CD4-positive, CD25-positive, alpha-beta regulatory T cell (primary cell): ENCODE data around the gene CMIP. TPM values are rescaled to one million over a fixed set of nuclear protein-coding genes. Genes with fewer than 3 reads are reported as not detected.
A peak's percentile ranks its signal among the peaks of the same experiment; 100 is the strongest.

Experiments
- ATAC-seq, 2 donors: fragments of 150-1000 bp; cut with Tn5 transposase; one replicate each; pipeline ENCODE4 v1.10.0; 2021; ENCODE audit warnings: low read depth in 2 of 2, moderate number of reproducible peaks in 2 of 2, moderate library complexity in 1 of 2
- DNase-seq, 3 donors: peaks; one replicate each; pipeline versions ENCODE4 v3.0.0 to v3.0.0-alpha.2; 2012 to 2022; ENCODE audit warnings: mixed read lengths in 1 of 3
- H3K27ac ChIP-seq: one replicate; pipeline ENCODE4 v1.7.0; 2013; ENCODE audit warnings: mild to moderate bottlenecking, low read length; ENCODE audit not compliant: insufficient read depth, poor library complexity, severe bottlenecking
- H3K27me3 ChIP-seq: one replicate; pipeline ENCODE4 v1.7.0; 2013; ENCODE audit warnings: low read length; ENCODE audit not compliant: control insufficient read depth, insufficient read depth
- H3K36me3 ChIP-seq: one replicate; pipeline ENCODE4 v1.7.0; 2013; ENCODE audit warnings: mild to moderate bottlenecking, low read length, moderate library complexity; ENCODE audit not compliant: control insufficient read depth, insufficient read depth
- H3K4me1 ChIP-seq: 2 replicates; pipeline ENCODE4 v1.7.0; 2013; ENCODE audit warnings: mild to moderate bottlenecking, low read length; ENCODE audit not compliant: insufficient read depth, control insufficient read depth, poor library complexity, severe bottlenecking
- H3K4me3 ChIP-seq: one replicate; pipeline ENCODE4 v1.7.0; 2013; ENCODE audit warnings: low read depth, mild to moderate bottlenecking, low read length, moderate library complexity
- H3K9me3 ChIP-seq, 2 experiments: 1 replicate in 1 of 2; 2 replicates in 1 of 2; pipeline ENCODE4 v1.7.0; 2013; ENCODE audit warnings: low read length in 2 of 2, mild to moderate bottlenecking in 1 of 2, moderate library complexity in 1 of 2; ENCODE audit not compliant: control insufficient read depth in 2 of 2
- H3K27ac Mint-ChIP-seq, 3 donors: one replicate each; pipeline ENCODE4 v1.8.0; 2020 to 2022; ENCODE audit warnings: mild to moderate bottlenecking in 3 of 3, mixed read lengths in 3 of 3, moderate library complexity in 2 of 3
- H3K27me3 Mint-ChIP-seq: one replicate; pipeline ENCODE4 v1.8.0; 2022; ENCODE audit warnings: mild to moderate bottlenecking, mixed read lengths
- H3K36me3 Mint-ChIP-seq: one replicate; pipeline ENCODE4 v1.8.0; 2020; ENCODE audit warnings: mixed read lengths
- H3K4me1 Mint-ChIP-seq, 4 donors: one replicate each; pipeline ENCODE4 v1.8.0; 2020 to 2022; ENCODE audit warnings: mixed read lengths in 4 of 4, mild to moderate bottlenecking in 1 of 4
- H3K4me3 Mint-ChIP-seq, 4 donors: one replicate each; pipeline ENCODE4 v1.8.0; 2020 to 2022; ENCODE audit warnings: mild to moderate bottlenecking in 4 of 4, mixed read lengths in 4 of 4, moderate library complexity in 3 of 4
- H3K9me3 Mint-ChIP-seq, 7 donors: one replicate each; pipeline ENCODE4 v1.8.0; 2020 to 2022; ENCODE audit warnings: mixed read lengths in 7 of 7, mild to moderate bottlenecking in 3 of 7, moderate library complexity in 2 of 7
- polyA plus RNA-seq, 4 donors: library from polyadenylated mRNA; unstranded; fragments of 300-500 nt; fragmentation: Illumina TruSeq; gene quantifications; one replicate each; pipeline ENCODE4 v1.2.3, GENCODE V29; 2021
- total RNA-seq: library from RNA; stranded (reverse); gene quantifications from one replicate; pipeline ENCODE4 v1.2.3, GENCODE V29; 2022

CMIP gene
- total and polyA plus RNA-seq, 5 donors from 2014 or later: 0.21 to 49.7 (median 0.94) TPM

DNA sequence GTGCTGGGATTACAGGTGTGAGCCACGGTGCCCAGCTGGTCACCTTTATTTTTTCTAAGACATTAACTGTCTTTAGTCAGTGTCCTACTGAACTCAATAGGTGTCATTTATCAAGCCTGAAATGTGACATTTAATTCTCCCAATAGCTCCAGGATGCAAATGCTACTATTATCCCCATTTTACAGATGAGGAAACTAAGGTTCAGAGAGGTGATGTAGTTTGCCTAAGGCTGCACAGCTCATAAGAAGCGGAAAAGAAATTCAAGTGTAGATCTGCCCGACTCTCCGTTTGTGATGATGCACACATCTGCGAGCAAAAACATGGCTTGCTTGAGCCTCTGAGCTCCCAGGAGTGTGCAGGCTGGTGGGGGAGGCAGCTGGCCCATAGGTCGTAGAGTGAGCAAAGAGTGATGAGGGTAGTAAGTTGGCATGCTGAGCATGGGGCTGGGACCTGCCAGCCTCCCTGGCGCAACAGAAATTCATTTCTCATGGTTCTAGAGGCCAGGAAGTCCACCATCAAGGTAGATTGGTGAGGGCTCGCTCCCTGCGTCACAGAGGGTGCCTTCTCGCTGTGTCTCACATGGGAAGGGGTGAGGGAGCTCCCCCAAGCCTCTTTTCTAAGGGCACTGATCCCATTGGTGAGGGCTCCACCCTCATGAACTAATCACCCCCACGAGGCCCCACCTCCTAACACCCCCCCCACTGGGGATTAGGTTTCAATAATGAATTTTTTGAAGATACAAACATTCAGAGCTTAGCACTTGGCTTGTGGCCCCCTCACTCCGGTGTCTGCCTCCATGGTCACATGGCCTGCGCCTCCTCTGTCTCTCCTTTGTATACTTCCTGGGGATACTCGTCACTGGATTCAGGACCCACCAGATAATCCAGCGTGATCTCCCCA is 193.0 kb downstream of the CMIP start:
- Histone ChIP-seq H3K4me1 (peaks cover 15% of the 10 kb centered on the region), H3K27ac (no peak overlapping the region), H3K27me3 (no peaks in the 10 kb centered on the region), H3K36me3 (peaks cover 3% of the 10 kb centered on the region), H3K9me3 (no peaks in the 10 kb centered on the region), H3K4me3 (no peak overlapping the region)
- H3K4me3 Mint-ChIP-seq: no peak overlapping the region
- no peaks in the 10 kb centered on the region for H3K9me3 Mint-ChIP-seq
- peaks cover 3% of the 10 kb centered on the region for H3K36me3 Mint-ChIP-seq
- ATAC-seq (no peak), DNase-seq (no peak)
- peaks cover 0 to 27% (median 15%) of the 10 kb centered on the region in 4 donors for H3K4me1 Mint-ChIP-seq
- H3K27ac Mint-ChIP-seq: peak overlapping the region in 2 of 3 donors; percentile 46 to 56
- H3K27me3 Mint-ChIP-seq: no peaks in the 10 kb centered on the region

DNA sequence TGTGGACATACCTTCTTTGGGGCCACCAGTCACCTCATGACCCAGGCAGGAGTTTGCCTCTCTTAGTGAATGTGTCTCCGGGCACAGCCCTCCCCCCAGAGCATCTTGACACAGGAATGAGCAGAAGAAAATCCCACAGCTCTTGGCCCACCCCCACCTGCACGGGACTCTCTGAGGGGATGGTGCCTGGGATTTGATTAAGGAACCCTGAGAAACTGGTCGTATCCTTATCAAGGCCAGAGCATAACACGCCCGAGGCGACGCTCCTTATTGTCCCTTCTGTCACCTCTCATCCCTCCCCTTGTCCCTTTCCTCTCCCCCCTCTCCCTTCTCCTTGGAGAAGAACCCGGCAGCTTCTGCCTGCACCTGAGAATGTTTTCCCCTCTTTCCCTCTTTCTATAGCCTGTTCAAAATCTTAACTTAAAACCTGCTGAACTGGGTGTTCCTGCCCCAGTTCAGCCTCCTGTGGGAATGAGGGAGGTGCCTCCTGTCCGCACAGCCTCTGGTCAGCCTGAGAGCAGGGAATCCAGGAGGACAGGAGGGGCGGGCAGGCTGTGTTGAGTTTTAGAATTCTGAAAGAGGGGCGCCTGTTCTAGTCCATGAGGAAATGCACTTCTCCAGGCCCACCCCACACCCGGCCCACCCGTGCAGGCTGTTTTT is 193.8 kb downstream of the CMIP start:
- no peaks in the 10 kb centered on the region for H3K9me3 Mint-ChIP-seq
- Histone ChIP-seq H3K27ac (no peak overlapping the region), H3K4me3 (no peak overlapping the region), H3K36me3 (peaks cover 3% of the 10 kb centered on the region), H3K27me3 (no peaks in the 10 kb centered on the region), H3K4me1 (peaks cover 7% of the 10 kb centered on the region), H3K9me3 (no peaks in the 10 kb centered on the region)
- peaks cover 0 to 19% (median 9%) of the 10 kb centered on the region in 4 donors for H3K4me1 Mint-ChIP-seq
- no peaks in the 10 kb centered on the region for H3K27me3 Mint-ChIP-seq
- ATAC-seq: no peak
- peak overlapping the region in 1 of 3 donors; percentile 56 for H3K27ac Mint-ChIP-seq
- peaks cover 3% of the 10 kb centered on the region for H3K36me3 Mint-ChIP-seq
- DNase-seq: no peak
- no peak overlapping the region for H3K4me3 Mint-ChIP-seq

DNA sequence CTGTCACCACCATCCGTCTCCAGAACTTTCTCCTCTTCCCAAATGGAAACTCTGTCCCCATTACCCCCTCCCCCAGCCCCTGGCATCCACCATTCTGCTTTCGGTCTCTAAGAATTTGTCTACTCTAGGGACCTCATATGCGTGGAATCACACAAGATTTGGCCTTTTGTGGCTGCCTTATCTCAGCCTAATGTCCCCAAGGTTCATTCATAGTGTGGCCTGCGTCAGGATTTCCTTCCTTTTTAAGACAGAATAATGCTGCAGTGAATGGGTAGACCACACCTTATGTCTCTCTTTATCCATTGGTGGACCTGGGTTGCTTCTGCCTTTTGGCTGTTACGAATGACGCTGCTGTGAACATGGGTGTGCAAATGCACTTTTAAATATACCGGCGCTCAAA is 194.7 kb downstream of the CMIP start:
- ATAC-seq: no peak
- no peaks in the 10 kb centered on the region for H3K27me3 Mint-ChIP-seq
- no peaks in the 10 kb centered on the region for H3K27me3 ChIP-seq
- H3K27ac ChIP-seq: no peak overlapping the region
- no peak overlapping the region for H3K4me3 ChIP-seq
- H3K36me3 Mint-ChIP-seq: peaks cover 3% of the 10 kb centered on the region
- H3K9me3 ChIP-seq: no peaks in the 10 kb centered on the region
- peaks cover 3% of the 10 kb centered on the region for H3K36me3 ChIP-seq
- no peak for DNase-seq
- peaks cover 0 to 13% (median 9%) of the 10 kb centered on the region in 4 donors for H3K4me1 Mint-ChIP-seq
- H3K9me3 Mint-ChIP-seq: no peaks in the 10 kb centered on the region
- no peaks in the 10 kb centered on the region for H3K4me1 ChIP-seq
- H3K4me3 Mint-ChIP-seq: no peak overlapping the region
- H3K27ac Mint-ChIP-seq: peak overlapping the region in 1 of 3 donors; percentile 78

DNA sequence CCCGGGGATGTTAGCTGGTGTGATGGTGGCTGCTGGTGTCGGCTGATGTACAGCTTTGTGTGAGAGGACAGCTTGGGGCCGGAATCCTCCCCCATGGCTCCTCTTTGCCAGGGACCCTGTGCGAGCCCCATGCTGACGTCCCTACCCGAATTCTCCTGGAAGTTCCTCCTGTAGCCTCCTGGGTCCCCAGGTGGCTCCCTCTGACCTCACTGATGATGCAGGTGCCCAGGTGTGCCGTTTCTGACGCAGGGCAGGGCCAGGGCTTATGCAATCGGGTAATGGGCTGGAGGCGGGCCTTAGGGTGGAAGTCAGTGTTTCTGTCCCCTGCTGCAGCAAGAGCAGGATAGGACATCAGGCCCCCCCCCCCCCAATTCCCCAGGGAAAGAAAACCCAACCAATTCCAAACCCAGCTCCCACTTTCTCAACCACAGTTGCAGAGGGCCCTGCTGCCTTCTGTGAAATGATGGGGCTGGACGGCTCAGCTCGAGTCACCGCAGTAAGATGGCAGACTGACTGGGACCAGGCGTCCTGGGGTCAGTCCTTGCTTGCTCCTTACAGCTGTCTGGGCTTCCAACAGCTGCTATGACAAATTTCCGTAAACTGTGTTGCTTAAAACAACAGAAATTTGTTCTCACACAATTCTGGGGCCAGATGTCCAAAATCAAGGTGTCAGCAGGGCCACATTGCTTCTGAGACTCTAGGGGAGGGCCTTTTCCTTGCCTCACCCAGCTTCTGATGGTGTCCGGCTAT is 195.5 kb downstream of the CMIP start:
- DNase-seq (no peak), ATAC-seq (no peak)
- no peaks in the 10 kb centered on the region for H3K27me3 Mint-ChIP-seq
- H3K4me3 Mint-ChIP-seq: no peak overlapping the region
- peaks cover 3% of the 10 kb centered on the region for H3K36me3 ChIP-seq
- H3K9me3 Mint-ChIP-seq: no peaks in the 10 kb centered on the region
- no peak overlapping the region for H3K27ac ChIP-seq
- H3K27me3 ChIP-seq: no peaks in the 10 kb centered on the region
- no peaks in the 10 kb centered on the region for H3K4me1 ChIP-seq
- peaks cover 3% of the 10 kb centered on the region for H3K36me3 Mint-ChIP-seq
- H3K9me3 ChIP-seq: no peaks in the 10 kb centered on the region
- peak overlapping the region in 1 of 3 donors; percentile 78 for H3K27ac Mint-ChIP-seq
- no peak overlapping the region for H3K4me3 ChIP-seq
- peaks cover 0 to 13% (median 7%) of the 10 kb centered on the region in 4 donors for H3K4me1 Mint-ChIP-seq

DNA sequence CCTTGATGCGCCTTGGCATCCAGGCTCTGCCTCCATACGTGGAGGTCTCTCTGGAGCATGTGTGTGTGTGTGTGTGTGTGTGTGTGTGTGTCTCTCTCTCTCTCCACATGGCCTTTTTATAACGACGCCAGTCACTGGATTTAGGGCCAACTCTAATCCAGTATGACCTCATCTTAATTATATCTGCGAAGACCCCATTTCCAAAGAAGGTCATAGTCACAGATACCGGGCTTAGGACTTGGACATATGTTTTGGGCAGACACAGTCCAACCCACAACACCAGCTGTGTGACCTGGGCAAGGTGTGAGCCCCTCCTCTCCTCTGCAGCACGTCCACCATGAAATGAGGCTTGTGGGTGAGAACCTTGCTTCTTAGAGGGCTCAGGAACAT is 196.1 kb downstream of the CMIP start:
- Histone ChIP-seq H3K4me1 (no peaks in the 10 kb centered on the region), H3K27ac (no peak overlapping the region), H3K9me3 (no peaks in the 10 kb centered on the region), H3K4me3 (no peak overlapping the region), H3K36me3 (peaks cover 3% of the 10 kb centered on the region), H3K27me3 (no peaks in the 10 kb centered on the region)
- Mint-ChIP-seq H3K36me3 (peaks cover 3% of the 10 kb centered on the region), H3K4me1 (peaks cover 0 to 12% (median 3%) of the 10 kb centered on the region in 4 donors), H3K27me3 (no peaks in the 10 kb centered on the region), H3K4me3 (no peak overlapping the region), H3K27ac (no peak overlapping the region), H3K9me3 (no peaks in the 10 kb centered on the region)
- no peak for DNase-seq
- ATAC-seq: no peak

DNA sequence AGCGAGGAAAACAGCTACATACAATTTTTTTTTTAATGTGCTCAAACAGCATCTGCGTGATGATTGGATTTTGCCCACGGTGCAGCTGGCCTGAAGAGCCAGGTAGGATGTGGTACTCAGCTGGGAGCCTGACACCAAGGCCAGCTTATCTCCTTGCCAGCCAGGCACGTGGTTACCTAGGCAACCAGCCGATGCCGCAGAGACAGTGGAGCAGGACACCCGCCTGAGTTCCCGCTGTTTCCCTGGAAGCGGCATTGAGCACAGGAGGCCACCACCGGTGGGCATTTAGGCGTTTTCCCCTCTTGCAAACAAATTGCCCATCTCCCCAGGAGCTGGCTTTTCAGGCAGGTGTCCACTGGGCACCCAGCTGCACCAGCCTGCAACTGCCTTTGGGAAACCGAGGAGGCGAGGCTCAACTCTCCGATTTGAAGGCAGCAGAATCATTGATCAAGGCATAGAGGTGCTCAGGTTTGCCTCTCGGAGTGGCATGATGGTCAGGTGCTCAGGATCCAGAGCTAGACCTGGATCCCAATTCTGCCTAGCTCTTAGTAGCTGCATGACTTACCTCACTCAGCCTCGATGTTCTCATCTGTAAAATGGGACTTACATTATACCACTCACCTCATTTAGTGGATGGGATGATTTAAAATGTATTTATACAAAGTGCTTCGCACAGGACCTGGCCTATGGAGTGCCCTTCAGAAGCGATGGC is 196.9 kb downstream of the CMIP start:
- H3K4me3 Mint-ChIP-seq: no peak overlapping the region
- Histone ChIP-seq H3K4me3 (no peak overlapping the region), H3K27ac (no peak overlapping the region), H3K4me1 (no peaks in the 10 kb centered on the region), H3K36me3 (peaks cover 3% of the 10 kb centered on the region), H3K27me3 (no peaks in the 10 kb centered on the region), H3K9me3 (no peaks in the 10 kb centered on the region)
- no peaks in the 10 kb centered on the region for H3K27me3 Mint-ChIP-seq
- H3K27ac Mint-ChIP-seq: no peak overlapping the region
- H3K36me3 Mint-ChIP-seq: peaks cover 4% of the 10 kb centered on the region
- no peak for ATAC-seq
- peaks cover 0 to 13% (median 1%) of the 10 kb centered on the region in 4 donors for H3K4me1 Mint-ChIP-seq
- no peaks in the 10 kb centered on the region for H3K9me3 Mint-ChIP-seq
- DNase-seq: no peak

DNA sequence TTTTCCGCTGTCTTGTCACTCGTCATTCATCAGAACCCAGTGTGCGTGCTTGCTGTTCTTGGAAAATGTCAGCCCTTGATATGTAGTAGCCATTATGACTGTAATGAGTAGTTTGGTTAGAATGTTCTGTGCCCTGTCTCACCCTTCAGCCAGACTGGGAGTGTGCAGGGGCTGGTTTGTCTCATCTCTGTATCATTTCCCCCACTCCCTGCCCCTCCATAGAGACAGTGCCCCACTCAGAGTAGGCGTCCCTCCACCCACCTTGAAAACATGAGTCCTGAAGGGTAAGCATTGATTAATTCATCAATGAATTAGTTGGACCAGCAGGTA is 197.5 kb downstream of the CMIP start:
- Mint-ChIP-seq H3K27ac (no peak overlapping the region), H3K4me3 (no peak overlapping the region), H3K4me1 (peaks cover 0 to 15% (median 2%) of the 10 kb centered on the region in 4 donors), H3K27me3 (no peaks in the 10 kb centered on the region), H3K9me3 (no peaks in the 10 kb centered on the region), H3K36me3 (peaks cover 6% of the 10 kb centered on the region)
- Histone ChIP-seq H3K27me3 (no peaks in the 10 kb centered on the region), H3K27ac (no peak overlapping the region), H3K36me3 (peaks cover 3% of the 10 kb centered on the region), H3K4me3 (no peak overlapping the region), H3K9me3 (no peaks in the 10 kb centered on the region), H3K4me1 (no peaks in the 10 kb centered on the region)
- ATAC-seq: no peak
- DNase-seq: no peak
